OCI-LY1 (cell line): ENCODE measurements around the gene ANKRD13B.

Experiments
- EZH2 ChIP-seq: fragments of 200-600 bp; sonication (generic), shearing (Covaris generic); IDR thresholded peaks from 2 replicates; pipeline ENCODE4 v1.8.0; 2017; ENCODE audit warnings: borderline replicate concordance, mixed run types, mild to moderate bottlenecking, antibody characterized with exemption, low read length, moderate library complexity, mixed read lengths
- TF ChIP-seq, protein P1 (sequence below): fragments of 200-600 bp; sonication (generic), shearing (Covaris generic); IDR thresholded peaks from 2 replicates; pipeline ENCODE4 v1.5.1; 2017; ENCODE audit warnings: mild to moderate bottlenecking, antibody characterized with exemption, low read length, moderate library complexity, mixed read lengths

DNA sequence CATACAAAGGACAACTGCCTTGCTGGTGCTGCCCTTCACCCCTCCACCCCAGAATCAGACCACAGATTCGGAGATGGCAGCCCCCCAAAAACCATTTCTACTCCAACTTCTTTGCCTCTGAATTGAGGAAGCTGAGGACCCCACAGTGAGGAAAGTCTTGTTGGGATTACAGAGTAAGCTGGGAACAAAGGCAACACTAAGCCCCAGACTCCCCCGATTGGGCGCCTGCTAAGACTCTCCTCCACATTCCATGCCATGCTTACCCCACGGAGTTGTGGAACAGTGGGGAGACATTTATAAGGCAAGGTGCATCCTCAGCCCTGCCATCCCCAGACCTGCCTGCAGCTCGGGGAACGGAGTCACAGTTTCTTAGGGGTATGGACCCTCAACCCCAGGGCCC lies 5.3 kb upstream of the ANKRD13B start:
- TF ChIP-seq, protein P1, sequence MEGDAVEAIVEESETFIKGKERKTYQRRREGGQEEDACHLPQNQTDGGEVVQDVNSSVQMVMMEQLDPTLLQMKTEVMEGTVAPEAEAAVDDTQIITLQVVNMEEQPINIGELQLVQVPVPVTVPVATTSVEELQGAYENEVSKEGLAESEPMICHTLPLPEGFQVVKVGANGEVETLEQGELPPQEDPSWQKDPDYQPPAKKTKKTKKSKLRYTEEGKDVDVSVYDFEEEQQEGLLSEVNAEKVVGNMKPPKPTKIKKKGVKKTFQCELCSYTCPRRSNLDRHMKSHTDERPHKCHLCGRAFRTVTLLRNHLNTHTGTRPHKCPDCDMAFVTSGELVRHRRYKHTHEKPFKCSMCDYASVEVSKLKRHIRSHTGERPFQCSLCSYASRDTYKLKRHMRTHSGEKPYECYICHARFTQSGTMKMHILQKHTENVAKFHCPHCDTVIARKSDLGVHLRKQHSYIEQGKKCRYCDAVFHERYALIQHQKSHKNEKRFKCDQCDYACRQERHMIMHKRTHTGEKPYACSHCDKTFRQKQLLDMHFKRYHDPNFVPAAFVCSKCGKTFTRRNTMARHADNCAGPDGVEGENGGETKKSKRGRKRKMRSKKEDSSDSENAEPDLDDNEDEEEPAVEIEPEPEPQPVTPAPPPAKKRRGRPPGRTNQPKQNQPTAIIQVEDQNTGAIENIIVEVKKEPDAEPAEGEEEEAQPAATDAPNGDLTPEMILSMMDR, result no peak
- no peak for TF ChIP-seq EZH2
